ENCODE data around the gene KSR1.

The KSR1 gene

DNA sequence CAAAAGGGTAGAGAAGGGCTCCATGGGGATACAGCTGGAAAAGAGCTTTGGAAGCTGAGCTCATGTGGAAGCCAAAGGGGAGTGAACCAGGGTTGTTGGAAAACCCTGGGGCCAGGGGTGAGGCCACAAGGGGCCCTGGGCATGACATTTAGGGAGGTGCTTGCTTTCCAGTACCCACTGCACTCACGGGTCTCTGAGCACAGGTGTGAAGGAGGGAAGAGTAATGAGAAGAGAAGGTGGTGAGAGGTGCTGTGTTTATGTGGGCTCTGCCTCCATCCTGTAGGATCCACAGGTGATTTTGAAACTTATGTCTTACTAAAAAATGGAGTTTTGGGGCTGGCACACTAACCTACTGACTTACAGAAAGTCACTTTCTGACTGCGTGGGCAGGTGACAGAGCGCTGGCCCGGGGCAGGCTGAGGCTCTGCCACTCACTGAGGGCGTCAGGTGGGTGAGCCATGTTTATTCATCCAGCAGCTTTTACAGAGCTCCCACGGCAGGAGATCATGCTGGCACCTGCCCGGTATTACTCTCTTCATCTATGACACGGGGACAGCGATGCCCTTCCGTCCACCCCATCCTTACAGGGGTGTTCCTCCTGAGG is 18.9 kb downstream of the KSR1 start:
- FAIRE-seq: no peak

- FAIRE-seq: no peak
Observed at GRCh38 chr17:27475981-27476895, 20.0 kb downstream of the KSR1 start.

GRCh38 chr17:27477050-27477888 is 21.0 kb downstream of the KSR1 start:
- FAIRE-seq: no peak

- no peak for FAIRE-seq
Observed at GRCh38 chr17:27477971-27478684, 21.9 kb downstream of the KSR1 start.

- no peak for FAIRE-seq
Observed at GRCh38 chr17:27478901-27479538, 22.8 kb downstream of the KSR1 start.

DNA sequence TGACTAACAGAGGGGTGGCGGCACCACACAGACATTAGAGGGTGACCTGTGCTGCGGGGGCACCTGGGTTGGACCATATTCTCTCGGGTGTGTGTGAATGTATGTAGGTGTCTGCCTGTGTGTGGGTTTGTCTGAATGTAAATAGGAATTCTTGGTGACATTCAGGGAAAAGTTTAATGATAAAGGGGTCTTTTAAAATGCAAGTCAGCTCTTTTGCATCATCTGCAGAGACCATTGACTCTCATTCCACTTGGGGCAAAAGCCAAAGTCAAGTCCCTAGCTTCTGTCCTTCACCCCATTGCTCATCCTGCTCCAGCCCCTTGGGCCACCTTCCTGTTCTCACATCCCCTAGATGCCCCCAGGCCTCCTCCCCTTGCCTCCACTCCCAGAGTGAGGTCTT is 23.6 kb downstream of the KSR1 start:
- FAIRE-seq: no peak

GRCh38 chr17:27480699-27481098 is 24.5 kb downstream of the KSR1 start:
- no peak for FAIRE-seq

- FAIRE-seq: no peak
Observed at GRCh38 chr17:27481327-27481726, 25.1 kb downstream of the KSR1 start.

- no peak for FAIRE-seq
Observed at GRCh38 chr17:27485125-27485524, 28.9 kb downstream of the KSR1 start.

GRCh38 chr17:27485716-27486495 is 29.7 kb downstream of the KSR1 start:
- no peak for FAIRE-seq

GRCh38 chr17:27486741-27487140 is 30.5 kb downstream of the KSR1 start:
- FAIRE-seq: no peak

DNA sequence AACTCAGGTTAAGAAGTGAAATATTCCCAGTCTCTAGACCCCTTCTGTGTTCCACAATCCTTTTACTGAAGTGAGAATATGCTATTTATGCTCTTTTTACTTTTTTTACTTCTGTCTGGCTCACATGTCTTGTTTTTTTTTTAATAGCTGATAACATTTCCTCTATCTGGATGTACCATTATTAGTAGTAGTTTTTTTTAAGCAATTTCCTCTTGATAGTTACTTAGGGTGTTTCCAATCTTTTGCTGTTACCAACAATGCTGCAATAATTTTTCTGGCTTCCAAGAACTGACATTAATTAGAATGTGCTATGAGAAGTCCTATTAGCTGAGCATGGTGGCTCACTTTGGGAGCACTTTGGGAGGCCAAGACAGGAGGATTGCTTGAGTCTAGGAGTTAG is 32.0 kb downstream of the KSR1 start:
- FAIRE-seq: no peak

- no peak for FAIRE-seq
Observed at GRCh38 chr17:27489045-27489715, 32.9 kb downstream of the KSR1 start.

GRCh38 chr17:27490391-27490790 is 34.1 kb downstream of the KSR1 start:
- no peak for FAIRE-seq

DNA sequence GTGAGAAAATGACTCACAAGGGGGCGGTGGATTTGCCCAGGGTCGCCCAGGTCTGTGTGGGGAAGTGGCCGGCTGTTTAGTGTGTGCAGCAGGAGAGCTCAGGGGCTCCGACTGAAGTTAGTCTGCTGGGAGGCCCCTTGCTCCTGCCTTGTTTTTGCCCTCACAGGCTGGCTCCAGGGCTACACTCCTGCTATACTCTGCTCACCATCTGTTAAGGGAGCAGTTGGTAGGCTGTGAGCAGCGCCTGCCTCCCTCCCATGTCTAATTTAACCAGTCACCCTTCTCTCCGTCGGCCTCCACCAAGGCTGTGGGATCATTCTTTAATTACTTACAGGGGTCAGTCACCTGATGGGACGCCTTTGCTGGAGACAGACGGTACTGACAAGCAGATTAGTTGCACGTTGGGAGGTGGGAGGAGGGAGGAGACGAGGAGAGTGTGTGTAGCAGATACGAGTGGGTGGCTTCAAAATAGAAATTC is 35.5 kb downstream of the KSR1 start:
- FAIRE-seq: no peak

- FAIRE-seq: no peak
Observed at GRCh38 chr17:27492470-27492869, 36.2 kb downstream of the KSR1 start.

DNA sequence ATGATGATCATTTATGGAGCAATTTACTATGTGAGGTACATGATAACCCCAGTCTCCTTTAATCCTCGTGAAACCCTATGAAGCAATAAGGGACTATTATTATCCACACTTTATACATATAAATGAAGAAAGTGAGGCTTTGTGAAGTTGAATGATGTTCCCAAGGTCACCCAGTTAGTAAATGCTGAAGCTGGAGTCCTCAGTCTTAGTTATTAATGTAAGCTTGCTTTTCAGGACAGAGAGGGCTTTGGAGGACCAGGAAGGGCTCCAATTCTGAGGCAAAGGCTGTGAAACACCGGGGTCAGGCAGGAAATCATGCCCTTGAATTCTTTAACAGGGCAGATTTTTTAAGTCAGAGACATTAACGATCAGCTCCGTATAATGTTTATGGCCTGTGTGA is 36.8 kb downstream of the KSR1 start:
- FAIRE-seq: no peak

- no peak for FAIRE-seq
Observed at GRCh38 chr17:27494192-27495091, 38.2 kb downstream of the KSR1 start.

GRCh38 chr17:27495460-27495859 is 39.2 kb downstream of the KSR1 start:
- FAIRE-seq: no peak

DNA sequence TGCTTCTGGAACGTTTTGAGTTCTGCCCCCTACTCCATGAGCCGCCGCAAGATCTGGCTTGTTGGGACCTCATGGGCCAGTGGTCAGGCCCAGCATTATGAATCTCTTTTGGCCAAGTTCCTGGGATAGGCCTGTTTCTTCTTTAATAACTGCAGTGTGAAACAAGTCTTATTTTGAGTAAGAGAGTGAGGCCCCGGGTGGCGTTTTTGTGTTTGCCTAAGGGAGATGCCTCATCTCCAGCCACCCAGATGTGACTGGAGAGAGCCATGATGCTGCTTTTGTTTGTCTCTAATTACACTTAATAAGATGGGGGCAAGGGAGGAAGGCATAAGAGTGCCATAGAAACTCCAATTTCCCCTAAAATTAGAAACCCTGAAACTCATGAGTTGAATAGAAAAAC is 39.8 kb downstream of the KSR1 start:
- no peak for FAIRE-seq

All from G401.6 (cell line).